Natural killer cell (primary cell): ENCODE results near the gene PEX7. TPM values are rescaled to one million over a fixed set of nuclear protein-coding genes. Genes with fewer than 3 reads are reported as not detected.
"Not testable (repeated sequence)": the region's sequence is repeated elsewhere in the genome, so short reads cannot be mapped to it uniquely, and the experiment has no call there.

Experiments
- ATAC-seq, 3 donors: fragments of 150-1000 bp in 2 of 3; fragments of 200-7000 bp in 1 of 3; cut with Tn5 transposase; 1 replicate in 1 of 3; 2 replicates in 2 of 3; pipeline ENCODE4 v1.10.0; 2021; ENCODE audit warnings: mild to moderate bottlenecking in 2 of 3, moderate library complexity in 2 of 3
- DNase-seq, 2 donors: peaks; one replicate each; pipeline versions ENCODE4 v3.0.0 to v3.0.0-alpha.2; 2013 to 2021; ENCODE audit warnings: mixed read lengths in 1 of 2
- H3K27ac ChIP-seq: one replicate; pipeline ENCODE4 v1.5.1; 2013; ENCODE audit warnings: mild to moderate bottlenecking, low read length
- H3K27me3 ChIP-seq: one replicate; pipeline ENCODE4 v1.6.1; 2013; ENCODE audit warnings: low read length; ENCODE audit not compliant: control insufficient read depth, insufficient read depth
- H3K36me3 ChIP-seq: one replicate; pipeline ENCODE4 v1.6.1; 2013; ENCODE audit warnings: low read length; ENCODE audit not compliant: control insufficient read depth, insufficient read depth
- H3K4me1 ChIP-seq: one replicate; pipeline ENCODE4 v1.6.1; 2013; ENCODE audit warnings: low read length; ENCODE audit not compliant: control insufficient read depth, insufficient read depth
- H3K4me3 ChIP-seq: one replicate; pipeline ENCODE4 v1.5.1; 2013; ENCODE audit warnings: low read length
- H3K9me3 ChIP-seq: one replicate; pipeline ENCODE4 v1.6.1; 2013; ENCODE audit warnings: low read length; ENCODE audit not compliant: control insufficient read depth, insufficient read depth
- H3K27ac Mint-ChIP-seq, 2 donors: one replicate each; pipeline ENCODE4 v1.8.0; 2022; ENCODE audit warnings: mild to moderate bottlenecking in 2 of 2, mixed read lengths in 2 of 2, moderate library complexity in 1 of 2
- H3K27me3 Mint-ChIP-seq, 2 donors: one replicate each; pipeline ENCODE4 v1.8.0; 2022; ENCODE audit warnings: low read depth in 2 of 2, mixed read lengths in 2 of 2
- H3K36me3 Mint-ChIP-seq: one replicate; pipeline ENCODE4 v1.8.0; 2022; ENCODE audit warnings: mixed read lengths
- H3K4me1 Mint-ChIP-seq, 2 donors: one replicate each; pipeline ENCODE4 v1.8.0; 2022; ENCODE audit warnings: mixed read lengths in 2 of 2
- H3K4me3 Mint-ChIP-seq: one replicate; pipeline ENCODE4 v1.8.0; 2022; ENCODE audit warnings: mild to moderate bottlenecking, moderate library complexity, mixed read lengths
- H3K9me3 Mint-ChIP-seq, 2 donors: one replicate each; pipeline ENCODE4 v1.8.0; 2022; ENCODE audit warnings: mixed read lengths in 2 of 2
- CTCF ChIP-seq: fragments of 200-600 bp; IDR thresholded peaks from one replicate; pipeline ENCODE4 v1.8.0; 2022; ENCODE audit warnings: antibody characterized with exemption
- WGBS: methylation state at CpG from one replicate; pipeline ENCODE4 v1.1.7; 2013; ENCODE audit warnings: missing lambda C conversion rate; ENCODE audit not compliant: insufficient coverage; 5-methylcytosine and 5-hydroxymethylcytosine counted together
- intact Hi-C: fragments of 100-400 bp; cut with micrococcal nuclease; formaldehyde crosslinking; loops from one replicate; pipeline ENCODE4 v1.14.2; 2022
- total RNA-seq, 4 donors: library from RNA; stranded (reverse); fragments of 120-200 nt in 1 of 4; gene quantifications; one replicate each; pipeline versions ENCODE4 v1.2.3 to v1.2.4, GENCODE V29; 2013 to 2022

The PEX7 gene
- total RNA-seq, 3 donors from 2014 or later (not counting 1 experiment from before 2014, with no cell fraction given): 2.4 to 3.6 (median 2.5) TPM

DNA sequence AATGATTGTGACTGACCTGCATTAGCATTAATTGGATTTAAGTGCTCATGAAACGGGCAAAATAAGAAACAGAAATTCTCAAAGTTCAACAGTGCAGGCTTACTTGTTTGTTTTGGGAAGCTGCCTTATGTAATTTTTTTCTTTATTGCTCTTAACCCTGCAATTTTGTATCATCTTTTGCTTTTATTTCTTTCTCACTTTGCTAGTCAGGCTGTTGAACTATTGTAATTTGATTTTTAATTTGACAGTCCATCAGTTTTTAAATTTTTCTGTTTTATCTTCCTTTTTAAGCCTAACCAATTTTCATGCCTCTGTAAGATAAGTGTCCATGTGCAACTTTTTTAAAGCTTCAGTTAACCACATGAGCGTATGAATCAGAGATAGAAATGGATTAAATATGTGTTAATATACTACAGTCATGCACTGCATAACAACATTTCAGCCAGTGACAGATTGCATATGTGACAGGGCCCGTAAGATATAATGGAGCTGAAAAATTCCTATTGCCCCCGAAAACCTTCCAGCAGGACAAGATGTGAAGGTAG is 44.6 kb downstream of the PEX7 start:
- Mint-ChIP-seq H3K27me3 (no peaks in the 10 kb centered on the region), H3K4me1 (no peaks in the 10 kb centered on the region), H3K27ac (no peak overlapping the region), H3K9me3 (no peaks in the 10 kb centered on the region), H3K4me3 (no peak overlapping the region), H3K36me3 (no peaks in the 10 kb centered on the region)
- no peak for TF ChIP-seq CTCF
- intact Hi-C loops: no loop called here
- DNase-seq (no peak), ATAC-seq (no peak)
- WGBS: 98% methylated on average over 3 of the region's 4 CpGs
- Histone ChIP-seq H3K27ac (no peak overlapping the region), H3K9me3 (no peaks in the 10 kb centered on the region), H3K4me3 (no peak overlapping the region), H3K4me1 (no peaks in the 10 kb centered on the region), H3K27me3 (no peaks in the 10 kb centered on the region), H3K36me3 (no peaks in the 10 kb centered on the region)

GRCh38 chr6:136869451-136869850 is 47.1 kb downstream of the PEX7 start:
- intact Hi-C loops: no loop called here
- no peak for DNase-seq
- peaks cover 15% of the 10 kb centered on the region for H3K36me3 ChIP-seq
- ATAC-seq: no peak
- H3K9me3 Mint-ChIP-seq: peaks cover 0 to 11% of the 10 kb centered on the region in 2 donors
- 100% methylated on average over 1 of the region's 2 CpGs for WGBS
- H3K27me3 ChIP-seq: no peaks in the 10 kb centered on the region
- H3K4me3 ChIP-seq: no peak overlapping the region
- H3K27me3 Mint-ChIP-seq: no peaks in the 10 kb centered on the region
- peaks cover 3% of the 10 kb centered on the region for H3K9me3 ChIP-seq
- H3K4me1 ChIP-seq: no peaks in the 10 kb centered on the region
- peaks cover 19% of the 10 kb centered on the region for H3K36me3 Mint-ChIP-seq
- H3K4me3 Mint-ChIP-seq: no peak overlapping the region
- no peak overlapping the region for H3K27ac ChIP-seq
- H3K27ac Mint-ChIP-seq: no peak overlapping the region
- no peaks in the 10 kb centered on the region for H3K4me1 Mint-ChIP-seq
- no peak for TF ChIP-seq CTCF

DNA sequence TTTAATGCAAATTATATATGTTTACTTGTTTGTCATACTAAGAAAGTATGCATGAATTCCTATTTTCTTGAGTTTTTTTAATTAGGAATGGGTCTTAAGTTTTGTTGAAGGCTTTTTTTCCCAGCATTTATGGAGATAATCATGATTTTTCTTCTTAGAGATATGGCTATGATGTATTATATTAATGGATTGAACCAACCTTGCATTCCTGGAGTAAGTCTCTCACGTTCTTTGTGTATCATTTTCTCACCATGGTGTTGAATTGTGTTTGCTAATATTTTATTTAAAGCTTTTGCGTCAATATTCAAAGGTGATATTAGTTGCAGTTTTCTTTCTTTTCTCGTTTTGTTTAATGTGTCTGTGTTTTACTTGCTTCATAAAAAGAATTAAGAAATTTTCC is 51.4 kb downstream of the PEX7 start:
- no peaks in the 10 kb centered on the region for H3K27me3 Mint-ChIP-seq
- Histone ChIP-seq H3K36me3 (peaks cover 15% of the 10 kb centered on the region), H3K4me3 (no peak overlapping the region), H3K27ac (no peak overlapping the region), H3K9me3 (peaks cover 3% of the 10 kb centered on the region), H3K27me3 (no peaks in the 10 kb centered on the region), H3K4me1 (no peaks in the 10 kb centered on the region)
- no peaks in the 10 kb centered on the region for H3K4me1 Mint-ChIP-seq
- ATAC-seq (no peak), DNase-seq (no peak)
- no peak for TF ChIP-seq CTCF
- H3K4me3 Mint-ChIP-seq: no peak overlapping the region
- H3K9me3 Mint-ChIP-seq: peaks cover 2 to 14% of the 10 kb centered on the region in 2 donors
- no peak overlapping the region for H3K27ac Mint-ChIP-seq
- H3K36me3 Mint-ChIP-seq: peaks cover 30% of the 10 kb centered on the region
- intact Hi-C loops: no loop called here
- WGBS: 93% methylated on average over 2 of the region's 3 CpGs

DNA sequence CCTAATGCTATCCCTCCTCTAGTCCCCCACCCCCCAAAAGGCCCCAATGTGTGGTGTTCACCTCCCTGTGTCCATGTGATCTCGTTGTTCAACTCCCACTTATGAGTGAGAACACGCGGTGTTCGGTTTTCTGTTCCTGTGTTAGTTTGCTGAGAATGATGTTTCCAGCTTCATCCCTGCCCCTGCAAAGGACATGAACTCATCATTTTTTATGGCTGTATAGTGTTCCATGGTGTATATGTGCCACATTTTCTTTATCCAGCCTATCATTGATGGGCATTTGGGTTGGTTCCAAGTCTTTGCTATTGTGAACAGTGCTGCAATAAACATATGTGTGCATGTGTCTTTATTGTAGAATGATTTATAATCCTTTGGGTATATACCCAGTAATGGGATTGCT is 54.1 kb downstream of the PEX7 start:
- Mint-ChIP-seq H3K9me3 (peaks cover 2 to 14% of the 10 kb centered on the region in 2 donors), H3K36me3 (peaks cover 30% of the 10 kb centered on the region)
- H3K27ac Mint-ChIP-seq, ATAC-seq, H3K27ac ChIP-seq, H3K4me1 Mint-ChIP-seq, H3K4me1 ChIP-seq, H3K27me3 Mint-ChIP-seq, H3K27me3 ChIP-seq, H3K4me3 ChIP-seq, H3K4me3 Mint-ChIP-seq, DNase-seq, intact Hi-C loops, H3K9me3 ChIP-seq: not testable (repeated sequence)
- WGBS: 100% methylated on average over 4 of the region's 4 CpGs
- H3K36me3 ChIP-seq: peaks cover 15% of the 10 kb centered on the region
